NOMO-1 (cell line): Measurements from ENCODE around the gene MTHFD1.

Source experiments
- DNase-seq, 2 experiments: peaks; one replicate each; lab custom pipeline; 2025; ENCODE audit not compliant: unreplicated experiment in 2 of 2; lab: John Stamatoyannopoulos, UW

MTHFD1 gene

GRCh38 chr14:64405295-64405694 lies 17.1 kb downstream of the MTHFD1 start:
- DNase-seq: no peak

- no peak for DNase-seq
Observed at GRCh38 chr14:64407329-64407728, 19.2 kb downstream of the MTHFD1 start.

- no peak for DNase-seq
Observed at GRCh38 chr14:64409126-64409920, 21.2 kb downstream of the MTHFD1 start.

GRCh38 chr14:64410084-64410774 lies 22.1 kb downstream of the MTHFD1 start:
- no peak for DNase-seq

- no peak for DNase-seq
Observed at GRCh38 chr14:64411001-64411400, 22.8 kb downstream of the MTHFD1 start.

GRCh38 chr14:64412237-64412636 lies 24.1 kb downstream of the MTHFD1 start:
- DNase-seq: no peak

GRCh38 chr14:64416348-64416932 lies 28.3 kb downstream of the MTHFD1 start:
- no peak for DNase-seq

GRCh38 chr14:64417055-64417770 lies 29.1 kb downstream of the MTHFD1 start:
- DNase-seq: no peak

GRCh38 chr14:64417771-64418125 lies 29.6 kb downstream of the MTHFD1 start:
- no peak for DNase-seq

GRCh38 chr14:64419003-64419402 lies 30.9 kb downstream of the MTHFD1 start:
- no peak for DNase-seq

GRCh38 chr14:64421166-64421565 lies 33.0 kb downstream of the MTHFD1 start:
- no peak for DNase-seq

GRCh38 chr14:64422005-64422404 lies 33.9 kb downstream of the MTHFD1 start:
- no peak for DNase-seq

- no peak for DNase-seq
Observed at GRCh38 chr14:64422756-64423155, 34.6 kb downstream of the MTHFD1 start.

GRCh38 chr14:64423987-64424386 lies 35.8 kb downstream of the MTHFD1 start:
- no peak for DNase-seq

- no peak for DNase-seq
Observed at GRCh38 chr14:64434528-64434927, 46.4 kb downstream of the MTHFD1 start.

GRCh38 chr14:64438181-64438841 lies 50.2 kb downstream of the MTHFD1 start:
- no peak for DNase-seq

GRCh38 chr14:64439141-64439540 lies 51.0 kb downstream of the MTHFD1 start:
- DNase-seq: no peak

GRCh38 chr14:64440494-64440893 lies 52.3 kb downstream of the MTHFD1 start:
- DNase-seq: no peak

GRCh38 chr14:64442300-64442988 lies 54.3 kb downstream of the MTHFD1 start:
- no peak for DNase-seq

- DNase-seq: peak; percentile 65 to 66
Observed at GRCh38 chr14:64444140-64444539, 56.0 kb downstream of the MTHFD1 start.
